Neural crest cell (in vitro differentiated cells): ENCODE data around the gene MKX. TPM values are rescaled to one million over a fixed set of nuclear protein-coding genes. Genes with fewer than 3 reads are reported as not detected.
A peak's percentile ranks its signal among the peaks of the same experiment; 100 is the strongest.

Experiments
- DNase-seq: peaks from one replicate; pipeline ENCODE4 v3.0.0; 2021; ENCODE audit warnings: low read depth, mixed read lengths, low spot score
- H3K27ac Mint-ChIP-seq: one replicate; pipeline ENCODE4 v1.8.0; 2021; ENCODE audit warnings: mild to moderate bottlenecking, mixed read lengths; ENCODE audit not compliant: unreplicated experiment
- H3K27me3 Mint-ChIP-seq: 2 replicates; pipeline ENCODE4 v1.8.0; 2021; ENCODE audit warnings: low read depth, mild to moderate bottlenecking, mixed read lengths
- H3K36me3 Mint-ChIP-seq: 2 replicates; pipeline ENCODE4 v1.8.0; 2021; ENCODE audit warnings: low read depth, mild to moderate bottlenecking, mixed read lengths
- H3K4me1 Mint-ChIP-seq: 2 replicates; pipeline ENCODE4 v1.8.0; 2021; ENCODE audit warnings: mixed read lengths
- H3K4me3 Mint-ChIP-seq: one replicate; pipeline ENCODE4 v1.8.0; 2021; ENCODE audit warnings: mild to moderate bottlenecking, mixed read lengths
- H3K9me3 Mint-ChIP-seq: 2 replicates; pipeline ENCODE4 v1.8.0; 2021; ENCODE audit warnings: mixed read lengths
- total RNA-seq: library from RNA; stranded (reverse); gene quantifications from 2 replicates; pipeline ENCODE4 v1.2.1, GENCODE V29; 2021
- TF ChIP-seq, protein P1 (sequence below): fragments of 200-600 bp; sonication (generic); conservative IDR thresholded peaks from 2 replicates; pipeline ENCODE4 v1.5.0; 2021; ENCODE audit warnings: antibody characterized with exemption, mild to moderate bottlenecking

MKX gene
- total RNA-seq, 1 donor from 2014 or later = not detected

- TF ChIP-seq, protein P1, sequence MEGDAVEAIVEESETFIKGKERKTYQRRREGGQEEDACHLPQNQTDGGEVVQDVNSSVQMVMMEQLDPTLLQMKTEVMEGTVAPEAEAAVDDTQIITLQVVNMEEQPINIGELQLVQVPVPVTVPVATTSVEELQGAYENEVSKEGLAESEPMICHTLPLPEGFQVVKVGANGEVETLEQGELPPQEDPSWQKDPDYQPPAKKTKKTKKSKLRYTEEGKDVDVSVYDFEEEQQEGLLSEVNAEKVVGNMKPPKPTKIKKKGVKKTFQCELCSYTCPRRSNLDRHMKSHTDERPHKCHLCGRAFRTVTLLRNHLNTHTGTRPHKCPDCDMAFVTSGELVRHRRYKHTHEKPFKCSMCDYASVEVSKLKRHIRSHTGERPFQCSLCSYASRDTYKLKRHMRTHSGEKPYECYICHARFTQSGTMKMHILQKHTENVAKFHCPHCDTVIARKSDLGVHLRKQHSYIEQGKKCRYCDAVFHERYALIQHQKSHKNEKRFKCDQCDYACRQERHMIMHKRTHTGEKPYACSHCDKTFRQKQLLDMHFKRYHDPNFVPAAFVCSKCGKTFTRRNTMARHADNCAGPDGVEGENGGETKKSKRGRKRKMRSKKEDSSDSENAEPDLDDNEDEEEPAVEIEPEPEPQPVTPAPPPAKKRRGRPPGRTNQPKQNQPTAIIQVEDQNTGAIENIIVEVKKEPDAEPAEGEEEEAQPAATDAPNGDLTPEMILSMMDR = no peak
- DNase-seq = no peak
- Mint-ChIP-seq H3K4me1 (no peaks in the 10 kb centered on the region), H3K36me3 (no peaks in the 10 kb centered on the region), H3K9me3 (peaks cover 4% of the 10 kb centered on the region), H3K4me3 (no peak overlapping the region), H3K27me3 (no peaks in the 10 kb centered on the region), H3K27ac (no peak overlapping the region)
Measured at GRCh38 chr10:27643301-27643700, 102.3 kb downstream of the MKX start.

- Mint-ChIP-seq H3K27ac (no peak overlapping the region), H3K4me1 (peaks cover 6% of the 10 kb centered on the region), H3K9me3 (peaks cover 4% of the 10 kb centered on the region), H3K4me3 (no peak overlapping the region), H3K27me3 (no peaks in the 10 kb centered on the region), H3K36me3 (no peaks in the 10 kb centered on the region)
- DNase-seq = no peak
- TF ChIP-seq, protein P1 = no peak
Measured at GRCh38 chr10:27642023-27642589, 103.5 kb downstream of the MKX start.

DNA sequence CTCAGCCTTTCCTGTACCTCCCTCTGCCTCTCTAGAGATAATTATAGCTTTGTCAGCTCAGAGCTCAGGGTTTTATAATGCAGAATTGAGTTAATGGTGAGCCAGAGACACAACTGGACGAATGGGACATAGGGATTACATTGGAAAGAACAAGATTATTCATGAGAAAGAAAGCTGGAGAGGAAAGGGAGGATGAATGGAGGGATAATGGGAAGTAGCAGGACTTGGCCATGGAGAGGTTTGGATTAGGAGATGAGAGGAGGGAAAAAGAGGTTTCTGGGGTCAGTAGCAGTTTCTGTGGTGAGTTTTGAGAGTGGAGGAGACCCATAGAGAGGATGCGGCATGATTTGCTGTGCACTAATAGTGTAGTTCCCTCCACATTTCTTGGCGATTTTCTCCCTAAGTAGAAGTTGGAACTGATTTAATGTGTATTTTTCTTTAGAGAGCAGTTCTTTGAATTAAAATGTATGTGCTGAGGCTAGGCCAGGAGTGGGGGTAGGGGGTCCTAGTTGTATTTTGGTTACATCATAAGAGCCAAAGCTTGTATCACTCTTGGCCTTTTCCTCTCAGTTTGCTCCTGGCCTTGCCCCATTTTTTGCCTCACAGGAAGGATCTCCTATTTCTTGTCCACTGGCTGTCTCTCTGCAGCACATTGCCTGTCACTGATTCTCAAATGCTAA, 107.4 kb downstream of the MKX start:
- H3K9me3 Mint-ChIP-seq = peaks cover 4% of the 10 kb centered on the region
- TF ChIP-seq, protein P1 = no peak
- no peak for DNase-seq
- H3K27me3 Mint-ChIP-seq = no peaks in the 10 kb centered on the region
- H3K36me3 Mint-ChIP-seq = no peaks in the 10 kb centered on the region
- H3K4me1 Mint-ChIP-seq = peaks cover 6% of the 10 kb centered on the region
- H3K4me3 Mint-ChIP-seq = no peak overlapping the region
- H3K27ac Mint-ChIP-seq = peak overlapping the region; percentile 10

- H3K9me3 Mint-ChIP-seq = peaks cover 4% of the 10 kb centered on the region
- H3K27ac Mint-ChIP-seq = no peak overlapping the region
- DNase-seq = no peak
- no peaks in the 10 kb centered on the region for H3K36me3 Mint-ChIP-seq
- H3K4me3 Mint-ChIP-seq = no peak overlapping the region
- TF ChIP-seq, protein P1 = no peak
- no peaks in the 10 kb centered on the region for H3K27me3 Mint-ChIP-seq
- H3K4me1 Mint-ChIP-seq = peaks cover 6% of the 10 kb centered on the region
Measured at GRCh38 chr10:27637601-27638000, 108.0 kb downstream of the MKX start.

GRCh38 chr10:27636816-27637215, 108.8 kb downstream of the MKX start:
- no peaks in the 10 kb centered on the region for H3K27me3 Mint-ChIP-seq
- peaks cover 6% of the 10 kb centered on the region for H3K4me1 Mint-ChIP-seq
- H3K4me3 Mint-ChIP-seq = no peak overlapping the region
- no peak overlapping the region for H3K27ac Mint-ChIP-seq
- no peak for DNase-seq
- TF ChIP-seq, protein P1 = no peak
- no peaks in the 10 kb centered on the region for H3K36me3 Mint-ChIP-seq
- H3K9me3 Mint-ChIP-seq = no peaks in the 10 kb centered on the region
